Measurements from ENCODE around the gene ARL4D. TPM values are rescaled to one million over a fixed set of nuclear protein-coding genes. Genes with fewer than 3 reads are reported as not detected.

Gene ARL4D
- total RNA-seq (1.7 TPM), polyA plus RNA-seq (26.8 TPM)
- long read RNA-seq, donor 1 = 0 reads
- long read RNA-seq, donor 2 = 0 reads
- long read RNA-seq, donor 3, partial matches to known transcripts = 0 of 1 reads
- long read RNA-seq, donor 3, other reads (novel, unspliced or antisense) = 0 of 1 reads
- long read RNA-seq, donor 4, partial matches to known transcripts = 0 of 1 reads
- long read RNA-seq, donor 4, other reads (novel, unspliced or antisense) = 0 of 1 reads
- long read RNA-seq, donor 5, transcript ARL4D-201 (2 exons, 1,612 nt) = major isoform, 9 of 9 reads
- long read RNA-seq, donor 5, partial matches to known transcripts = 0 of 9 reads
- long read RNA-seq, donor 5, other reads (novel, unspliced or antisense) = 0 of 9 reads
- long read RNA-seq, donor 6, partial matches to known transcripts = 0 of 2 reads
- long read RNA-seq, donor 6, other reads (novel, unspliced or antisense) = 0 of 2 reads
- long read RNA-seq, donor 7, partial matches to known transcripts = 0 of 1 reads
- long read RNA-seq, donor 7, other reads (novel, unspliced or antisense) = 0 of 1 reads
- long read RNA-seq, donor 8, partial matches to known transcripts = 0 of 1 reads
- long read RNA-seq, donor 8, other reads (novel, unspliced or antisense) = 0 of 1 reads
- long read RNA-seq, donor 9 = 0 reads
- long read RNA-seq, donor 10, partial matches to known transcripts = 0 of 1 reads
- long read RNA-seq, donor 10, other reads (novel, unspliced or antisense) = 0 of 1 reads

- H3K4me3 ChIP-seq (ENCODE audit: low read length in 2 of 2) = peak within 1 kb of the TSS; percentile 54 to 58
- no peaks in the 10 kb centered on the region for H3K36me3 ChIP-seq (ENCODE audit: control insufficient read depth in 2 of 2, insufficient read depth in 2 of 2, low read length in 1 of 2)
- peaks cover 9 to 18% of the 10 kb centered on the region in 2 donors for H3K4me1 ChIP-seq (ENCODE audit: control insufficient read depth in 2 of 2, insufficient read depth in 2 of 2, low read length in 2 of 2)
- peak within 1 kb of the TSS in 1 of 2 donors; percentile 68 for H3K27ac ChIP-seq (ENCODE audit: low read depth in 1 of 2, low read length in 1 of 2)
- DNase-seq (ENCODE audit: low read depth in 6 of 9, low spot score in 9 of 9) = peak; percentile 37 to 91 (median 75)
- 2% methylated on average over 64 of the region's 64 CpGs for WGBS
- H3K9me3 ChIP-seq (ENCODE audit: control insufficient read depth in 2 of 2, insufficient read depth in 1 of 2, low read length in 1 of 2) = no peaks in the 10 kb centered on the region
- H3K27me3 ChIP-seq (ENCODE audit: control insufficient read depth in 2 of 2, insufficient read depth in 1 of 2, low read length in 1 of 2) = peaks cover 0 to 5% of the 10 kb centered on the region in 2 donors
Observed at GRCh38 chr17:43398724-43399595, at the start of gene ARL4D. Gene ARL4D (plus strand): TSS chr17:43398993. CDS start chr17:43399733, 740 bp downstream.

GRCh38 chr17:43349142-43349541, 49.7 kb upstream of the ARL4D start:
- H3K4me3 ChIP-seq (ENCODE audit: low read length in 2 of 2) = no peak overlapping the region
- no peaks in the 10 kb centered on the region for H3K36me3 ChIP-seq (ENCODE audit: control insufficient read depth in 2 of 2, insufficient read depth in 2 of 2, low read length in 1 of 2)
- peaks cover 0 to 5% of the 10 kb centered on the region in 2 donors for H3K4me1 ChIP-seq (ENCODE audit: control insufficient read depth in 2 of 2, insufficient read depth in 2 of 2, low read length in 2 of 2)
- WGBS = 99% methylated on average over 2 of the region's 2 CpGs
- H3K27me3 ChIP-seq (ENCODE audit: control insufficient read depth in 2 of 2, insufficient read depth in 1 of 2, low read length in 1 of 2) = no peaks in the 10 kb centered on the region
- DNase-seq (ENCODE audit: low read depth in 6 of 9, low spot score in 9 of 9) = no peak
- H3K9me3 ChIP-seq (ENCODE audit: control insufficient read depth in 2 of 2, insufficient read depth in 1 of 2, low read length in 1 of 2) = peaks cover 19 to 33% of the 10 kb centered on the region in 2 donors
- H3K27ac ChIP-seq (ENCODE audit: low read depth in 1 of 2, low read length in 1 of 2) = no peak overlapping the region

- H3K27me3 ChIP-seq (ENCODE audit: control insufficient read depth in 2 of 2, insufficient read depth in 1 of 2, low read length in 1 of 2) = no peaks in the 10 kb centered on the region
- H3K4me1 ChIP-seq (ENCODE audit: control insufficient read depth in 2 of 2, insufficient read depth in 2 of 2, low read length in 2 of 2) = peaks cover 0 to 5% of the 10 kb centered on the region in 2 donors
- DNase-seq (ENCODE audit: low read depth in 6 of 9, low spot score in 9 of 9) = no peak
- H3K4me3 ChIP-seq (ENCODE audit: low read length in 2 of 2) = no peak overlapping the region
- H3K27ac ChIP-seq (ENCODE audit: low read depth in 1 of 2, low read length in 1 of 2) = no peak overlapping the region
- H3K9me3 ChIP-seq (ENCODE audit: control insufficient read depth in 2 of 2, insufficient read depth in 1 of 2, low read length in 1 of 2) = peaks cover 19 to 33% of the 10 kb centered on the region in 2 donors
- H3K36me3 ChIP-seq (ENCODE audit: control insufficient read depth in 2 of 2, insufficient read depth in 2 of 2, low read length in 1 of 2) = no peaks in the 10 kb centered on the region
- 89% methylated on average over 9 of the region's 9 CpGs for WGBS
Observed at GRCh38 chr17:43350888-43351361, 47.9 kb upstream of the ARL4D start.

- no peak overlapping the region for H3K4me3 ChIP-seq (ENCODE audit: low read length in 2 of 2)
- no peak for DNase-seq (ENCODE audit: low read depth in 6 of 9, low spot score in 9 of 9)
- H3K27me3 ChIP-seq (ENCODE audit: control insufficient read depth in 2 of 2, insufficient read depth in 1 of 2, low read length in 1 of 2) = no peaks in the 10 kb centered on the region
- H3K27ac ChIP-seq (ENCODE audit: low read depth in 1 of 2, low read length in 1 of 2) = no peak overlapping the region
- peaks cover 19 to 33% of the 10 kb centered on the region in 2 donors for H3K9me3 ChIP-seq (ENCODE audit: control insufficient read depth in 2 of 2, insufficient read depth in 1 of 2, low read length in 1 of 2)
- no peaks in the 10 kb centered on the region for H3K36me3 ChIP-seq (ENCODE audit: control insufficient read depth in 2 of 2, insufficient read depth in 2 of 2, low read length in 1 of 2)
- WGBS = 94% methylated on average over 8 of the region's 8 CpGs
- peaks cover 0 to 5% of the 10 kb centered on the region in 2 donors for H3K4me1 ChIP-seq (ENCODE audit: control insufficient read depth in 2 of 2, insufficient read depth in 2 of 2, low read length in 2 of 2)
Observed at GRCh38 chr17:43351691-43352090, 47.1 kb upstream of the ARL4D start.

GRCh38 chr17:43352579-43353331, 46.0 kb upstream of the ARL4D start:
- no peaks in the 10 kb centered on the region for H3K36me3 ChIP-seq (ENCODE audit: control insufficient read depth in 2 of 2, insufficient read depth in 2 of 2, low read length in 1 of 2)
- H3K27ac ChIP-seq (ENCODE audit: low read depth in 1 of 2, low read length in 1 of 2) = no peak overlapping the region
- no peak overlapping the region for H3K4me3 ChIP-seq (ENCODE audit: low read length in 2 of 2)
- peaks cover 11 to 23% of the 10 kb centered on the region in 2 donors for H3K9me3 ChIP-seq (ENCODE audit: control insufficient read depth in 2 of 2, insufficient read depth in 1 of 2, low read length in 1 of 2)
- WGBS = 93% methylated on average over 10 of the region's 10 CpGs
- no peak for DNase-seq (ENCODE audit: low read depth in 6 of 9, low spot score in 9 of 9)
- H3K27me3 ChIP-seq (ENCODE audit: control insufficient read depth in 2 of 2, insufficient read depth in 1 of 2, low read length in 1 of 2) = no peaks in the 10 kb centered on the region
- H3K4me1 ChIP-seq (ENCODE audit: control insufficient read depth in 2 of 2, insufficient read depth in 2 of 2, low read length in 2 of 2) = peaks cover 0 to 7% of the 10 kb centered on the region in 2 donors

GRCh38 chr17:43353393-43353792, 45.4 kb upstream of the ARL4D start:
- no peaks in the 10 kb centered on the region for H3K36me3 ChIP-seq (ENCODE audit: control insufficient read depth in 2 of 2, insufficient read depth in 2 of 2, low read length in 1 of 2)
- DNase-seq (ENCODE audit: low read depth in 6 of 9, low spot score in 9 of 9) = no peak
- H3K9me3 ChIP-seq (ENCODE audit: control insufficient read depth in 2 of 2, insufficient read depth in 1 of 2, low read length in 1 of 2) = peaks cover 6 to 19% of the 10 kb centered on the region in 2 donors
- no peak overlapping the region for H3K27ac ChIP-seq (ENCODE audit: low read depth in 1 of 2, low read length in 1 of 2)
- no peaks in the 10 kb centered on the region for H3K27me3 ChIP-seq (ENCODE audit: control insufficient read depth in 2 of 2, insufficient read depth in 1 of 2, low read length in 1 of 2)
- WGBS = 95% methylated on average over 4 of the region's 4 CpGs
- no peak overlapping the region for H3K4me3 ChIP-seq (ENCODE audit: low read length in 2 of 2)
- H3K4me1 ChIP-seq (ENCODE audit: control insufficient read depth in 2 of 2, insufficient read depth in 2 of 2, low read length in 2 of 2) = peaks cover 0 to 7% of the 10 kb centered on the region in 2 donors

- H3K27me3 ChIP-seq (ENCODE audit: control insufficient read depth in 2 of 2, insufficient read depth in 1 of 2, low read length in 1 of 2) = no peaks in the 10 kb centered on the region
Observed at GRCh38 chr17:43354371-43354770, 44.4 kb upstream of the ARL4D start.

GRCh38 chr17:43356450-43356849, 42.3 kb upstream of the ARL4D start:
- H3K4me1 ChIP-seq (ENCODE audit: control insufficient read depth in 2 of 2, insufficient read depth in 2 of 2, low read length in 2 of 2) = peaks cover 0 to 14% of the 10 kb centered on the region in 2 donors
- H3K9me3 ChIP-seq (ENCODE audit: control insufficient read depth in 2 of 2, insufficient read depth in 1 of 2, low read length in 1 of 2) = no peaks in the 10 kb centered on the region
- WGBS = 96% methylated on average over 5 of the region's 5 CpGs
- no peaks in the 10 kb centered on the region for H3K27me3 ChIP-seq (ENCODE audit: control insufficient read depth in 2 of 2, insufficient read depth in 1 of 2, low read length in 1 of 2)
- peaks cover 0 to 5% of the 10 kb centered on the region in 2 donors for H3K36me3 ChIP-seq (ENCODE audit: control insufficient read depth in 2 of 2, insufficient read depth in 2 of 2, low read length in 1 of 2)
- no peak overlapping the region for H3K4me3 ChIP-seq (ENCODE audit: low read length in 2 of 2)
- no peak overlapping the region for H3K27ac ChIP-seq (ENCODE audit: low read depth in 1 of 2, low read length in 1 of 2)
- DNase-seq (ENCODE audit: low read depth in 6 of 9, low spot score in 9 of 9) = no peak

More at GRCh38 chr17:43354371-43354770, 44.4 kb upstream of the ARL4D start:
- peaks cover 4 to 9% of the 10 kb centered on the region in 2 donors for H3K9me3 ChIP-seq (ENCODE audit: control insufficient read depth in 2 of 2, insufficient read depth in 1 of 2, low read length in 1 of 2)
- H3K36me3 ChIP-seq (ENCODE audit: control insufficient read depth in 2 of 2, insufficient read depth in 2 of 2, low read length in 1 of 2) = no peaks in the 10 kb centered on the region
- no peak overlapping the region for H3K27ac ChIP-seq (ENCODE audit: low read depth in 1 of 2, low read length in 1 of 2)
- WGBS = 98% methylated on average over 2 of the region's 2 CpGs
- DNase-seq (ENCODE audit: low read depth in 6 of 9, low spot score in 9 of 9) = no peak
- no peak overlapping the region for H3K4me3 ChIP-seq (ENCODE audit: low read length in 2 of 2)
- H3K4me1 ChIP-seq (ENCODE audit: control insufficient read depth in 2 of 2, insufficient read depth in 2 of 2, low read length in 2 of 2) = peaks cover 0 to 10% of the 10 kb centered on the region in 2 donors

All from thymus (tissue), 14 donors.